Daoy (cell line): ENCODE measurements around the gene HOXB2. TPM values are rescaled to one million over a fixed set of nuclear protein-coding genes. Genes with fewer than 3 reads are reported as not detected.
"Not testable (repeated sequence)": the region's sequence is repeated elsewhere in the genome, so short reads cannot be mapped to it uniquely, and the experiment has no call there.

Source experiments
- DNase-seq: peaks from one replicate; pipeline ENCODE4 v3.0.0-alpha.2; 2015; ENCODE audit warnings: low read depth
- total RNA-seq: library from RNA; depleted of rRNA; stranded (reverse); fragments of >200 nt; shearing (Covaris generic); gene quantifications from 2 replicates; pipeline ENCODE4 v1.2.3, GENCODE V29; 2014

The HOXB2 gene
- total RNA-seq, 1 experiment from 2014 or later = 15.9 TPM

- peak; percentile 76 for DNase-seq
Measured at GRCh38 chr17:48541577-48542113, 3.3 kb downstream of the HOXB2 start.

- DNase-seq = no peak
Measured at GRCh38 chr17:48541036-48541576, 3.8 kb downstream of the HOXB2 start.

- DNase-seq = no peak
Measured at GRCh38 chr17:48540213-48540612, 4.7 kb downstream of the HOXB2 start.

GRCh38 chr17:48539177-48539576 is 5.7 kb downstream of the HOXB2 start:
- peak; percentile 68 for DNase-seq

GRCh38 chr17:48537316-48537715 is 7.6 kb downstream of the HOXB2 start:
- no peak for DNase-seq

GRCh38 chr17:48535793-48536559 is 8.9 kb downstream of the HOXB2 start:
- DNase-seq = not testable (repeated sequence)

GRCh38 chr17:48532261-48532660 is 12.6 kb downstream of the HOXB2 start:
- DNase-seq = no peak

- DNase-seq = no peak
Measured at GRCh38 chr17:48530887-48531272, 14.0 kb downstream of the HOXB2 start, which contains the start of gene HOXB1. TSS of gene HOXB1 (minus strand) at chr17:48531011. CDS start at chr17:48530904, 107 bp downstream.

GRCh38 chr17:48530208-48530886 is 14.6 kb downstream of the HOXB2 start:
- no peak for DNase-seq

- no peak for DNase-seq
Measured at GRCh38 chr17:48529683-48530009, 15.3 kb downstream of the HOXB2 start.

GRCh38 chr17:48528936-48529682 is 15.8 kb downstream of the HOXB2 start:
- no peak for DNase-seq

GRCh38 chr17:48528153-48528935 is 16.6 kb downstream of the HOXB2 start:
- DNase-seq = no peak

- DNase-seq = no peak
Measured at GRCh38 chr17:48527547-48527932, 17.4 kb downstream of the HOXB2 start.

GRCh38 chr17:48526608-48527546 is 18.0 kb downstream of the HOXB2 start:
- DNase-seq = no peak

- DNase-seq = no peak
Measured at GRCh38 chr17:48523010-48523409, 21.9 kb downstream of the HOXB2 start.

GRCh38 chr17:48522031-48522653 is 22.8 kb downstream of the HOXB2 start:
- no peak for DNase-seq

- no peak for DNase-seq
Measured at GRCh38 chr17:48520631-48521079, 24.3 kb downstream of the HOXB2 start.

GRCh38 chr17:48519427-48519826 is 25.5 kb downstream of the HOXB2 start:
- no peak for DNase-seq

- no peak for DNase-seq
Measured at GRCh38 chr17:48517478-48517877, 27.4 kb downstream of the HOXB2 start.
